GM19463 (cell line): Measurements from ENCODE around the gene WHRN.

ENCODE experiments used
- ATAC-seq: cut with Tn5 transposase; IDR thresholded peaks from one replicate; pipeline ENCODE4 v1.9.1; 2021; ENCODE audit warnings: mild to moderate bottlenecking, moderate library complexity; ENCODE audit not compliant: unreplicated experiment

WHRN gene

GRCh38 chr9:114474425-114474824, 30.8 kb downstream of the WHRN start:
- ATAC-seq, result no peak

- no peak for ATAC-seq
Measured at GRCh38 chr9:114473447-114473801, 31.8 kb downstream of the WHRN start.

GRCh38 chr9:114472765-114473446, 32.4 kb downstream of the WHRN start:
- no peak for ATAC-seq

- no peak for ATAC-seq
Measured at GRCh38 chr9:114471157-114471556, 34.1 kb downstream of the WHRN start.

GRCh38 chr9:114470581-114470980, 34.7 kb downstream of the WHRN start:
- no peak for ATAC-seq

GRCh38 chr9:114470121-114470520, 35.2 kb downstream of the WHRN start:
- ATAC-seq, result no peak

- ATAC-seq, result no peak
Measured at GRCh38 chr9:114469091-114469853, 36.0 kb downstream of the WHRN start.

- no peak for ATAC-seq
Measured at GRCh38 chr9:114467910-114468309, 37.4 kb downstream of the WHRN start.

- ATAC-seq, result no peak
Measured at GRCh38 chr9:114467226-114467750, 38.0 kb downstream of the WHRN start.

GRCh38 chr9:114465906-114466900, 39.1 kb downstream of the WHRN start:
- no peak for ATAC-seq

- ATAC-seq, result no peak
Measured at GRCh38 chr9:114465417-114465816, 39.9 kb downstream of the WHRN start.

GRCh38 chr9:114464281-114465051, 40.8 kb downstream of the WHRN start:
- ATAC-seq, result no peak

GRCh38 chr9:114462791-114463190, 42.5 kb downstream of the WHRN start:
- ATAC-seq, result no peak

GRCh38 chr9:114461468-114461867, 43.8 kb downstream of the WHRN start:
- no peak for ATAC-seq

GRCh38 chr9:114460513-114461199, 44.6 kb downstream of the WHRN start:
- ATAC-seq, result no peak

GRCh38 chr9:114459464-114459863, 45.8 kb downstream of the WHRN start:
- no peak for ATAC-seq

GRCh38 chr9:114456929-114457328, 48.3 kb downstream of the WHRN start:
- ATAC-seq, result no peak

- ATAC-seq, result no peak
Measured at GRCh38 chr9:114454652-114455051, 50.6 kb downstream of the WHRN start.

GRCh38 chr9:114452219-114453165, 52.8 kb downstream of the WHRN start:
- no peak for ATAC-seq
